Stimulated activated naive CD8-positive, alpha-beta T cell treated with anti-CD3 and anti-CD28 coated beads, Interleukin-15, amount 100 ng/mL, for 72 hours (primary cell): ENCODE results near the gene CTIF.

Source experiments
- ATAC-seq: fragments of 150-1000 bp; cut with Tn5 transposase; 2 replicates; pipeline ENCODE4 v1.10.0; 2021; ENCODE audit warnings: mild to moderate bottlenecking, moderate library complexity
- DNase-seq, 2 donors: peaks; one replicate each; pipeline ENCODE4 v3.0.0; 2021 to 2022
- H3K27ac Mint-ChIP-seq, 2 donors: one replicate each; pipeline ENCODE4 v1.8.0; 2022; ENCODE audit warnings: mild to moderate bottlenecking in 2 of 2, mixed read lengths in 2 of 2, moderate library complexity in 2 of 2
- H3K27me3 Mint-ChIP-seq: one replicate; pipeline ENCODE4 v1.8.0; 2022; ENCODE audit warnings: mixed read lengths
- H3K4me1 Mint-ChIP-seq: one replicate; pipeline ENCODE4 v1.8.0; 2022; ENCODE audit warnings: mild to moderate bottlenecking, mixed read lengths
- H3K4me3 Mint-ChIP-seq, 2 donors: one replicate each; pipeline ENCODE4 v1.8.0; 2022; ENCODE audit warnings: mild to moderate bottlenecking in 2 of 2, mixed read lengths in 2 of 2, moderate library complexity in 1 of 2
- H3K9me3 Mint-ChIP-seq, 2 donors: one replicate each; pipeline ENCODE4 v1.8.0; 2022; ENCODE audit warnings: mixed read lengths in 2 of 2

CTIF gene

DNA sequence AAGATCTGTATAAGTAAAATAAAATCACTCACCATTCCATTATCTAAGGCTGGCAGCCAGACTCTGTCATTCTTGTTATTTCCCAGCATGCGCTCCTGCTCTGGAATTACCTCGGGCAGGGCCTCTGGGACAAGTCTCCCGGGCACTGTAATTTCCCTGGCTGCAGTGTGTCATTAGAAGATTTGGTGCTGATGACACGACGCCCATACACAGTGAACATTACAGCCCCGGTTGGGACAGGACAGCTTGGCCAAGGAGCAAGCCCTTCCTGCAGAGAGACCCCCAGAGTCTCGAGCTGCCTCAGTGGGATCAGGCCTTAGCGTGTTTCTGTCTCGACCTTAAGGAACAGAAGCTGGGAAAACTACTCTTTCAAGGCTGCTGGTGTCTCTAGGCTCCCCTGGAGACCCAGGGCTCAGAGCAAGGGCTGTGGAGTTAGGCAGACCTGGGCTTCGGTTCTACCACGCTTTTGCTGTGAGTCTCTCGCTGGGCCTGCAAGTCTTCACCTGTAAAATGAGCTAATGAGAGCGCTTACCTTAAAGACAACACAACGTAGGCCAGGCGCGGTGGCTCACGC, 372.2 kb downstream of the CTIF start:
- no peak overlapping the region for H3K27ac Mint-ChIP-seq
- H3K4me3 Mint-ChIP-seq = no peak overlapping the region
- peaks cover 34% of the 10 kb centered on the region for H3K4me1 Mint-ChIP-seq
- no peaks in the 10 kb centered on the region for H3K27me3 Mint-ChIP-seq
- DNase-seq (no peak), ATAC-seq (no peak)
- H3K9me3 Mint-ChIP-seq = no peaks in the 10 kb centered on the region
